Stimulated activated CD4-positive, alpha-beta T cell treated with anti-CD3 and anti-CD28 coated beads, Interleukin-2, amount 100 ng/mL, for 4 hours (primary cell): ENCODE data around the gene RARA.
"Not testable (repeated sequence)": the region's sequence is repeated elsewhere in the genome, so short reads cannot be mapped to it uniquely, and the experiment has no call there.

Source experiments
- DNase-seq: peaks from one replicate; pipeline ENCODE4 v3.0.0-alpha.2; 2020; ENCODE audit warnings: low read depth

RARA gene

DNA sequence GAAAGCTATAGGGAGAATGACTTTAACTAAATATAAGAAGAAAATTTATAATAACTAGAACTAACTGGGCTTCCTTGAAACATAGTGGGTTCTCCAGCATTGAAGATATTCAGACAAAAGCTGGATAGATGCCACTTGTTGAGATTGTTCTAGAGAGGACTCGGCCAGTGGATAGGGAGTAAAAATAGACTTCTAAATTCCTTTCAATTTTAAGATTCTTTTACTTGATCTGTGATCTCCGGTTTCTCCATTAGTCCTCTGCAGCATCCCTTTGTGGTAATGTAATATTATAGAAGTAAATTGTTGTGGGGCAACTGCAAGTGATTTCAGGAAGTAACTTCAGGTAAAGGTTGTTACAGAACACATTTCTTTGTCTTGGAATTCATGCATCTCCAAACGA is 10.3 kb upstream of the RARA start:
- DNase-seq, result no peak

DNA sequence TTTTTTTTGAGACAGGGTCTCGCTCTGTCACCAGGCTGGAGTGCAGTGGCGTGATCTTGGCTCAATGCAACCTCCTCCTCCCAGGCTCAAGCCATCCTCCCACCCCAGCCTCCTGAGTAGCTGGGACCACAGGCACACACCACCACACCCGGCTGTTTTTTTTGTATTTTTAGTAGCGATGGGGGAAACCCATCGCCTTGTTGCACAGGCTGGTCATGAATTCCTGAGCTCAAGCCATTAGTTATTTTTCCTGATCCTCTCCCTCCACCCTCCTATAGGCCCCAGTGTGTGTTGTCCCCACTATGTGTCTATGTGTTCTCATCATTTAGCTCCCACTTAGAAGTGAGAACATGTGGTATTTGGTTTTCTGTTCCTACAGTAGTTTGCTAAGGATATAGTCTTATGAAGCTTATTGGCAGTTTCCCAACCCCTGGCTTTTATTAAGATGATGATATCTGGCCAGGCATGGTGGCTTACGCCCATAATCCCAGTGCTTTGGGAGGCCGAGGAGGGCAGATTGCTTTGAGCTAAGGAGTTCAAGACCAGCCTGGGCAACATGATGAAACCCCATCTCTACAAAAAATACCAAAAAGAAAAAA is 9.7 kb upstream of the RARA start:
- not testable (repeated sequence) for DNase-seq

GRCh38 chr17:40301315-40301714 is 7.7 kb upstream of the RARA start:
- no peak for DNase-seq

- no peak for DNase-seq
These were observed 5.8 kb upstream of the RARA start for GRCh38 chr17:40303009-40303657.

DNA sequence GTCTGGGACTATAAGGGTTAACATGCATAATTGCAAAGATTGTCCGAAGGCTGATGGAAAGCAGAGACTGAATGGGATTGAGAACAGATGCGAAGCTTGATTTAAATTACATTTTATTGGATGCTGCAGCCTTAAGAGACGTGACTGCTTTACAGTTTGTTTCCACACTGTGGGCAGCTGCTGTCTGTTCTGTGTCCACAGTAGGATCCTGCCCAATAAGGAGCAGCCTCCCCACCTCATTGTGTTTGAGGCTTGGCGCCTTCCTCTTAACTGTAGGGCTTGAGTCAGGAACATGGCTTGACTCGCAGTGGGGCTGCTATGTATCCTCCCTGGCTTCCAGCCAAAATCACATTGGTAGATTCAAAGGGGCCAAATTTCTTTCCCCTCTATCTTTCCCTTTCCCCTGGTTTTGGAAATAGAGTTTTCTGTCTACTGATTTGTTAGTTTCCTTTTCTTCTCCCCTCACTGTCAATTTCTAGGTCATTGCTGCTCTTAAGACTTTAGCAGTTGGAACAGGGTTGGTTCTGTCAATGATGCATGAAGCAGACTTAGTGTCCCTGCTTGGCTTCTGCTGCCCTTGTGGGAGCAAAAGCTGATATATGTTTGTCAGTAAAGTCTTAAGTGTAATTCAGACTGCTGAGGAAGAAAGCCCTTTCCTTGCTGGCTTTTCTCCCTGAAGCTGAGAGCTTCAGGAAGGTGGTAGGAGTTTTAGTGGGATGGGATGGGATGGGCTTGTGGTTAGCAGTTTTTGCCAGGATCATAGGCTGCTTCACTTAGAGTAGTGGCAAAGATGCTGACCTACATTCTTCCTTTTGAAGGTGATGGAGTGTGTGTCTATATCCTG is 5.0 kb upstream of the RARA start:
- DNase-seq, result no peak

DNA sequence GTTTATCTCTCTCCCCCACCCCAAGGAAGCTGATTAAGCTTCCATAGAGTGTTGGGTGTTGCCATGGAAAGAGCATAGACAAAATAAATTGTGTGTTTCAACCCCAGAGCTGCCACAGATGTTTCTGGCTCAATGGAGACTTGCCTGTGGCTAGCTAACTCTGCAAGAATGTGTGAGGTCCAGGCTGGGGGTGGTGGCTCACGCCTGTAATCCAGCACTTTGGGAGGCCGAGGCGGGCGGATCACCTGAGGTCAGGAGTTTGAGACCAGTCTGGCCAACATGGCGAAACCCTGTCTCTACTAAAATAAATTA is 4.5 kb upstream of the RARA start:
- DNase-seq, result not testable (repeated sequence)

DNA sequence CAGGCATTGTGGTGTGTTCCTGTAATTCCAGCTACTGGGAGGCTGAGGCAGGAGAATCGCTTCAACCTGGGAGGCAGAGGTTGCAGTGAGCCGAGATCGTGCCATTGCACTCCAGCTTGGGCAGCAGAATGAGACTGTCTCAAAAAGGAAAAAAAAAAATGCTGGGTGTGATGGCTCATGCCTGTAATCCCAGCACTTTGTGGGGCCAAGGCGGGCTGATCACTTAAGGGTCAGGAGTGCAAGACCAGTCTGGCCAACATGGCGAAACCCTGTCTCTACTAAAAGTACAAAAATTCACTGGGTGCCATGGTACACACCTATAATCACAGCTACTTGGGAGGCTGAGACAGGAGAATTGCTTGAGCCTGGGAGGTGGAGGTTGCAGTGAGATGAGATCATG is 4.1 kb upstream of the RARA start:
- not testable (repeated sequence) for DNase-seq

GRCh38 chr17:40306395-40306794 is 2.6 kb upstream of the RARA start:
- DNase-seq, result no peak

- no peak for DNase-seq
These were observed 1.8 kb upstream of the RARA start for GRCh38 chr17:40307001-40307730.

- no peak for DNase-seq
These were observed 1.2 kb upstream of the RARA start for GRCh38 chr17:40307740-40308239.

DNA sequence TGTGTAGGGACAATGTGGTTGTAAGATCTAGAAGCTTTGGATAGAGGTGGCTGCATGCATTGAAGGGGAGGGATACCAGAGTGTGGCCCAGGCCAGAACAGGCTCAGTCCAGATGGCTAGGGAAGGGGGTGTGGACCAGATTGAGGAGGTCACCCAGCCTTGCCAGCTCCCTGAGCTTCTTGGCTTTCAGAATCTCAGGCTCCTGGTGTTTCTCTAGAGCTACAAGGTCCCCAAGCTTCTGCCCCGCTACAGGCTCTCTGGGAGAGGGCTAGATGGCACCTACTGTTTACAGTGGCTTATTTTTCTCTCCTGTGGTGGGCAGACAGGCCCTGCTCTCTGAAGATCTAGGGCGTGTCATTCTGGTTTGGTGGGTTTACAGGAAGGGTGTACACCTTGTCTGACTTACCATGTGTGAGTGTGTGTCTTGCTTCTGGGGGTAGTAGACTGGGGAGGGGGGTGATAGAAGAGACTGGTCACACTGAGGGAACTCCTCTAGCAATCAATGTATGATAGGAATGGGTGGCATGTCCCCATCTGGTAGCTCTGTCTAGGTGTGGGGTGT is 1.1 kb downstream of the RARA start:
- DNase-seq, result no peak

- no peak for DNase-seq
These were observed 2.0 kb downstream of the RARA start for GRCh38 chr17:40310882-40311391.

DNA sequence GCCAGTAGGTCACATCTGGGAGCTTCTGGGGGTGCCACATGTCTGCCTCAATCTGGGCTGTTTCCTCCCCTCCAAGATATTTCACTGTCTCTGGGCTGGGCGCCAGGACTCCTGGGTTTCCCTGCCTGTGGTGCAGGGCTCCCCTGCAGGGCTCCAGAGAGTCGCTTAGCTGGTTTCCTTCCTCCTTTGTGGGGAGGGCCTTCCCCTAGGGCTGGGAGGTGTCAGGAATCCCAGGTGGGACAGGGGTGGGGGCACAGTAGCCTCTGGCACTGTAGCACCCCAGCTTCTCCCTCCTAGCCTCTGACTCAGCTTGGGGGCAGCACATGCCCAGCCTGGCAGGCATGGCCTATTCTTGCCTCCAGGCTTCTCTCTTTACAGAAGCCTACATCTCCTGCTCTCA is 2.6 kb downstream of the RARA start:
- DNase-seq, result no peak

GRCh38 chr17:40312131-40312731 is 3.3 kb downstream of the RARA start:
- no peak for DNase-seq

DNA sequence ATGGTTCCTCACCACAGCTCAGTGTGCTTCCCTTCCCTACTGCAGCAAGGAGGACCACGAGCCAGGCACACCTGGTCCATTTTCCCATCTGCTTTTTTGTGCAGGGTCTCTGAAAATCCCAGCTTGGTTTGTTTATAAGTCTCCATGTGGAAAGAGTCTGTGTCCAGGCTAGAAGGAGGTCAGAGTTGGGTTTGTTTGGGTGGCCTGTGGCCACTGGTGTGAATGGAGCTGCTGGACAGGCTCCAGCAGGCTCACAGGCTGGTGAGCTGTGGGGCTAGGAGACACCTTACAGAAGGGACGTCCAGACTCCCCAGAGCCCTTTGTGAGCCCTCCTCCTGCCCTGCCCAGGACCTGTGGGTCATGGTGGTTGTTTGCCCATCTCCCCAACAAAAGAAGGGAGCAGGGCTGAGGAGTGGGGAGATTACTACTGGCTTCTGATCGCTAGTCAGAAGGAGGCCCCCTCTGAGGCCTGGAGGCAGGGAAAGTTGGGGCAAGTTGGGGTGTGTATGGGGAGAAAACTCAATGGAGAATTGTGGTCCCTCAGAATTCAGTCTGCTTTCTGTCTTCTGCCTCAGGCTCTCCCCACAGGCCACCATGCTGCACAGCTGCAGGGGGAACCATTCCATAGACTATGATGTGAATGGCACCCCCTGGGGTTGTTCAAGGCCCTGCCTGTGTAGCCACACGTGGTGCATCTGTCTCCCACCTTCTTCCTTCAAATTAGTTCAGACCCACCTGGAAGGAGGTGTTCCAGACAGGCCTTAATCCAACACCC is 4.1 kb downstream of the RARA start:
- no peak for DNase-seq

DNA sequence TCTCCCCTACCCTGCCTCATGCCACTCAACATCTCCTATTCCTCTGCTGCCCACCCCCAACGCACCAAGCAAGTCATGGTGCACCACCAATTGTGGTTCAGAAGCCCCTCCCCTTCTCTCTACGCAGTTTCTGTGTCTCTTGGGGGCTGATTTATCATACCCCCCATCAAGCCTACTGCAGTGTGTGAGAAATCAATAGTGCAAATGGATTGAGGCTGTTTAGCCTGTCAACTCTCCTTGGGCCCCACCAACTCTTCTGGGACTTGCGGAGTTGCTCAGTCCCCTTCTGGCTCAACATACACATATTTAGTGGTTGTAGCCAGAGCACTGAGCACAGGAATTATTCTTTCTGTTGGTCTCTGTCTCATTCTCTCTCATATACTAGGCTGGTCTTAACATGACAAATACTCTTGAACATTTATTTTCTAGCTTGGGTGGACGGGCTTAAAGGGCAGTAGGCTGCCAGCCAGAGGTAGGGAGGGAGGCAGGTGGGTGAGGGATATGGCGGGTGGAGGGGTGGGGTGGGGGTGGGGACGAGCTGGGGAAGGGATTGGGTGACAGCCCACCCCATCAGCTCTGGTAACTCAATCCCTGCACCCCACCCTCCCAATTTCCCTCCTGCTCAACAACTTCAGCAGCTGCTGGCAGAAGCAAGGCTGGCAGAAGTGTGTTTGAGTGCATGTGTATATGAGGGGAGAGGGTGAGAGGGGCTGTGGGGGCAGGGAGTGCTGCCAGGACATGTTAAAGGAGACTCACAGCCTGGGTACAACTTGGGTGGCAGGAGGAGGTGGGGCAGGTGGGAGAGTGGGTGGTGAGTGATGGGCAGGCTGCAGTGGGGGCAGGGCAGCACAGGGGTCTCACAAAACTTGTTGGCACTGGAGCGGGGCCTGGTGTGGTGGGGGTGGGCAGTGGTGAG is 4.9 kb downstream of the RARA start:
- DNase-seq, result no peak

DNA sequence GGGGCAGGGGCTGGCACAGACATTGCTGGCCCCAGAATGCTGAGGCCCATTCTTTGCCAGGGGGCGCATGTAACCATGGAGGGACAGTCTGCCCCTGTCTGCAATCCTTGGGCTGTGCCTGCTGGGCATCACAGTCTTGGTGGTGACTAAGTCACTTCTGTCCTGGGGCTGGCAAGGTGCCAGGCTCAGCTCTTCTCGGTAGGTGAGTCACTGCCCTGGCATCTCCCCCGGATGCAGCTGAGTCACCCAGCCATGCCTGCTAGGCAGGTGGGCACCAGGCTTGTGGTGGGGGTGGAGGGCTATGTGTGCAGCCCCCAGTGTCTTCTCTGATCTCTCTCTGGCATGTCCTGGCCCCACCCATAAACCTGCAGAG is 5.6 kb downstream of the RARA start:
- peak; percentile 92 for DNase-seq

DNA sequence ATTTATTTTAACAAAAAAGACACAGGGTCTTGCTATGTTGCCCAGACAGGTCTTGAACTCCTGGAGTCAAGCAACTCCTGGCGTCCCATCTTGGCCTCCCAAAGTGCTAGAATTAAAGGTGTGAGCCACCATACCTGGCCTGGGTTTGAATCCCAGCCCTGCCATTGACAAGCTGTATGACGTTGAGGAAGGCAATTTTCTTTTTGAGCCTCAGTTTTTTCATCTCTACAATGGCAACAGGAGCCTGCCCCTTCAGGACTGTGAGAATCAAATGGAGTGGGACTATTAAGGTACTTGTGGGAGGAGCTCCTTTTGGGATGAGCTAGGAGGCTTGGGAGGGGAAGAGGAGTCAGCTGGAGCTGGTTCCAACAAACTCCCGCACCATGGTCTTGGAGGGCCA is 6.2 kb downstream of the RARA start:
- DNase-seq, result no peak

DNA sequence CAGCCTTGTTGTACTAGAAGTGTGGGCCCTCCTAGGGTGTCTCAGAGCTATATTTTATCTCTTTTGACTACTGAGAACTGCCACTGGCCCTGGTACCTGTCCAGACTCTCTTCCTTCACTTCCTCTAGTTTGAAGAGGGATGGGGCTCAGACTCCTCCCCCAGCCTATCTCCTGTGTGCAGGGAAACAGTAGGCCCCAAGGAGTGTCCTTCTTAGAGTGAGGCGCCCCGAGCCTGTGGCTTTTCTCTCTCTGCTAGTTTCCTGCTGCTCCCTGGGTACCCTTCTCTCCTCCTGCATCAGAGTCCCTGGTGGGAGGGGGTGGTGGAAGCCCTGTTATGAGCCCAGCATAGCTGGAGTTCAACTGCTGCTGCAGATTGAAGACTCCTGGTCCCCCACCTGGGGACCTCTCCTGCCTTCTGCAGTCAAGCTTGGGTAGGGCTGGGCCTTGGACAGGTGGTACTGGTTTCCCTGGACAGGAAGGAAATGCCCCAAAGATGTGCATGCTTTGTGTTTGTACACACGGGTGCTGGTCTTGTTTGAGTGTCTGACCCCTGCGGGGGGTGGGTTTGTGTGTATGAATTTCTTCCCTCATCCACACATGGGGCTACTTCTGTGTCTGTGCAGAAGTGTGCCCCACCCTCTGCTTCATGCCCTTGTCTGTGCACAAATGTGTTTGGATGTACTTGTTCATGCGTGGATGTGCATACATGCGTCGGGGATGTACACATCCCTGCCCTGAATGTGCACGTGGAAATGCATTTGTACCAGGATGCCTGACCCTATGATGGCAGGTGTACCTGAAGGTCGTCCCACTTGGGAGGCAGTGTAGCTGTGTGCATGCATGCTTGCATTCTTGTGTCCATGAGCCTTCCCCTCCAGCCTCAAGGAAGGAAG is 6.9 kb downstream of the RARA start:
- no peak for DNase-seq
